ENCODE data around the gene PEDS1.
A peak's percentile ranks its signal among the peaks of the same experiment; 100 is the strongest.
"Not testable (repeated sequence)": the region's sequence is repeated elsewhere in the genome, so short reads cannot be mapped to it uniquely, and the experiment has no call there.

The PEDS1 gene

DNA sequence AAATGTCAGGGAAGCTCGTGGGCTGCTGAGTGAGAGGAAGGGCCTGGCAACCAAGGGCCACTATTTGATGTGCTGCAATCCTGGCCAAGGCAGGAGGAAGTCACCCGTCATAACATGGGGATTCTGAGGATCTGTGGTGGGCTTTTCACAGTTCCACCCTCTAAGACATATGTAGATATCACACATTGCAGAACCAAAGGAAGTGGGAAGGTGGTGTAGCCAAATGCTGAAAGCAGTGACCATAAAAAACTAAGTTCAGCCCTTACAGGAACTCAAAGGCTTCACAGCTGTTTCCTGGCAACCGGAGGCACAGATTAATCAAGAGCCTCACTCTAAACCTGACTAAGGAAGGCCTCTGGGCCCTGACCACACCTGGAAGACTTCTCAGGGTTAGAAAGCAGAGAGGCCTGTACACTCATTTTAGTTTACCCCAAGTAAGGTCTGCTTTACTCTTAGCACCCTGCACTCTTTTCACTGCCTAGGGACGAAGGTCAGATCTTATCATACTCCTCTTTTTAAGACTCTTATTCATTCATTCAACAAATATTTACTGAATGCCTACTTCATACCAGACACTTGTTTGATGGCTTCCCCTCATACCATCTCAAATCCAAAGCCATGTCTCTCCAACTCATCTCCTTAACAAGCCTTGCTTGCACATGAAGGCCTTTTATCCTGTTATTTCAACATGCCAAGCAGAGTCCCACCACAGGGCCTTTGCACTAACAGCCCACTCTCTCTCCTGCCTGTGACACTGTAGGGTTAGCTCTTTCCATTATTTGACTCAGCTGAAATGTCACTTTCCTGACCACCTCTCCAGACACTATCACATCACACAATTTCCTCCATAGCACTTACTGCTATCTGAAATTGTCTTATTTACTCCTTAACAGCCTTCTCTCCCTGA lies 43.1 kb downstream of the PEDS1 start:
- peak; percentile 77 for DNase-seq

DNA sequence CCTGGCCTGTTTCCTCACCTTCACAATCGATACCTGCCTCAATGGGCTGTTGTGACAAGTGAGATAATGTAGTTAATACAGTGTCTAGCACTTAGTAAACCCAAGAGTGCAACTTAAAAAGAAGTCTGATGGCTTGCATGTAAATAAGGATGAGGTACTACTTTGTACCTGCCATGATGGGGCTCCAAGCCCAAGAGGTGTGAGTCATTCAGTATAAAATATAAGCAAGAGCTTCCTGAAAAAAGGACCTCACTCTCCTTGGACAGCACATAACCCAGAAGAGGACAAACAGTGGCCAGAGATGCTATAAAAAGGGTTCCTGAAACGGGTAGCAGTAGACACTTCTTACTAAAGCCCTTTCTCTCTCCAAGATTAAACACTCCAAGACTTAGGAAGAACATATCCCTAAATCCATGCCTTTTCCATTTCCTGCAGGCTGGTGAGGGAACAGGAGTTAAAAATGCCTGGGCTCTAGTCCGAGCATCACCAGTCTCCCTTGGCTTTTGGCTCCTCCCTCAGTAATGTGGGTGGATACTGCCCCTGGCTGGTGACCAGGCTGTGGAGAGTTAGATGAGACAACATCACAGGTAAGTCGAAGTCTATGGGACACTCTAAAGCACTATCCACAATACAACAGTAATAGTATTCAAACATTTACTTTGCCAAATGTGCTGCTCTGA lies 44.8 kb downstream of the PEDS1 start:
- no peak for DNase-seq

DNA sequence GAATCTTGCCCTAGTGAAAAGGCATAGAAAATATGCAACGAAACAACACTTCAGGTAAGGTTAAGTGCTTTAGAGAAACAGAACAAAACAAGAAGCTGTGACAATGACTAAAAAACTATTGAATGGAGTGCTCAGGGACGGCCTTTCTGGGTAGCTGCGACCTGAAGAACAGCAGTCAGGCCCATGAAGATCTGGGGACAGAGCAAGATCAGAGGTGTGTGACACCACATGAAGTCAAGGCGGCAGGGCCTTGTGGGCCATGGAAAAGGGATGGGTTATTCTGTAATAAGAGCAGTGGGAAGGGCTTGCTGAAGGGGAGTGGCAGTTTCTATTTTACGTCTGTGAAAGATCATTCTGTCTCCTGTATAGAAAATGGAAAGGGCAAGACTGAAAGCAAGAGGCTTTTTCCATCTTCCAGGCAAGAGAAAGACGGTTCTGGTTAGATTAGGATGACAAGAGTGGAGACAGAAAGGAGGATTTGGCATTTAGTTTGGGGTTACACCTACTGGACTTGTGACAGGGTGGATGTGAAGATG lies 45.7 kb downstream of the PEDS1 start:
- DNase-seq = no peak

DNA sequence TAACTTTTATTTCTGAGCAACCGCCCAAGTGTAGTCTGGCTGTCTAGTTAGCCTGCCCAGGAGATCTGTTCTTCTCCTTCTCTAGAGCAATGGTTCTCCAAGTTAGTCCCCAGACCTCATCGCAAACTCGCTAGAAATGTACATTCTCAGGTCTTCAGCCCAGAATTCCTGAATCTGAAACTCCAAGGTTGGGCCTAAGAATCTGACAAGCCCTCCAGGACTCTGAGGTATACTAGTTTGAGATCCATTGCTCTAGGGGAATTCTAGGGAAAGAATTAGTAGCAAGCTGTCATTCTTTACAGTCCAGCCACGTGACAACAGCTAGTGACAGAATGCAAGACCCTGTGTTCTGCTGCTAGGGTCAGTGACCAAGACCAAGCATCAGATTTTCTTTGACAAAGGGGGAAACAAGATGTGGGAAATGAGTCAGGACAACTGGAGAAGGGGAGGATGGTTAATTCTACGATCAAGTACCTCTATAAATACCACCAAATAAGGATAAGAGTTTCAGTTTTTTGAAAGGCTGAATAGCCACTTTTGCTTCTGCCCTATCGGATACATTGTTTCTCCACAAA lies 46.4 kb downstream of the PEDS1 start:
- DNase-seq = no peak

DNA sequence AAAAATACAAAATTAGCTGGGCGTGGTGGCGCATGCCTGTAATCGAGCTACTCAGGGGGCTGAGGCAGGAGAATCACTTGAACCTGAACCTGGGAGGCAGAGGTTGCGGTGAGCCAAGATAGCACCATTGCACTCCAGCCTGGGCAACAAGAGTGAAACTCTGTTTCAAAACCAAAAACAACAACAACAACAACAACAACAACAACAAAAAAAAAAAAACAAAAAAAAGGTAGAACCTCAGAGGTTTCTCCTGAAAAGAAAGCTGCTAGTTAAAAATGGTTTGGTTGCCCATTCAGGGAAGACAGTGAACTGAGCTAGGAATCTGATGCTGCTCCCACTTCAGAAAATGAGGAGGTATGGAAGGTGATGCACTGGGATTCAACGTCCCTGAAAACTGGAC lies 46.9 kb downstream of the PEDS1 start:
- not testable (repeated sequence) for DNase-seq
